Measurements from ENCODE around the gene AMN1.
"Not testable (repeated sequence)": the region's sequence is repeated elsewhere in the genome, so short reads cannot be mapped to it uniquely, and the experiment has no call there.

Gene AMN1

DNA sequence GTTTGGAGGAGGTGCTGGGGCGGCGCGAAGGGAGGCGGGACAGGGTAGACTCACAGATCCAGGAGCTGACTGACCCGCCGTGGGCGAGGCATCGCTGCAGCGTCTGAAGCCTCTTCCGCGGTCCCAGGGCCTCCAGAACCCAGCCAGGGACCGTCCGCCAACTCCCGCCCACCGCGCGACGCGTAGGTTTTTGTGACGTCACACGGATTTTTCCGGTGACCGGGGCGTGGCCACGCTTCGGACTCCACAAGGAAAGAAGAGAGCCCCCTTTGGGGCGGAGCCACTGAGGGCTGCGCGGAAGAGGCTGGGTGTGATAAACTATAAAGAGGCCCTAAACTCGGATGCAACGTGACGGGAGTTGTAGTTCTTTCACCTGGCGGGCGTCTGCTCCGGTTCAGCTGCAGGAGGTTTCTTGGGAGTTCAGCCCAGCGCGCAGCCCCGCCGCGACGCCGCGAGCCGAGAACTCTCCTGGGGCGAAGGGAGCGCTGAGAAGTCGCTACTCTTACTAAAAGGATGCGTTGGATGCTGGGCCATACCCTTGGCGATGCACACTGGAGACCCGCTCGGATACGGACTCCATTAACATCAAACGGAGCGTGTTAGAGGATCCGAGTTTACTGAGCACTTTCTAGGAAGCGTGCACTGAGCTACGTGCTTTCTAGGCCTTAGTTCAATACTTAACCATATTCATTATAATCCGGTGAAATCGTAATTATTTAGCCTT lies at the start of gene AMN1:
Gene AMN1 (minus strand): TSS at position 105 of the 724 bp plus-strand sequence. CDS start 13 bp downstream, at position 92.
- DNase-seq: peak; percentile 100

DNA sequence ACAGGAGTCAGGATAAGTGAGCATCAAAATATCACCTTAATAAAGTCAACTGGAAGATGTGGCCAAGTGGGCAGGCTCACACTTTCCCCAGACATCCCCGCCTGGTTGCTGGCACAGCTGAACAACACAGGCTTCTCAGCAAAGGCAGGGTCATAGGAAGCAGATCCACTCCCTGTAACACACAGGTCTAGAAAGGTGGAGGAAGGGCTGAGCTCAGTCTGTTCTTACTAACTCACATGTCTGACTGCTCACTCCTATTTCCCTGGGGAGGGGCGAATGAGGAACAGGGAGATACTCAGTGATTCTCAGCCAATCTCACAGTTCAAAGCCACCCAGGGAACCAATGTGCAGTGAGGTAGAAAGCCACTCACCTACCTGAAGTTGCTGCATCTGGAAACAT lies 45.0 kb upstream of the AMN1 start:
- no peak for DNase-seq

DNA sequence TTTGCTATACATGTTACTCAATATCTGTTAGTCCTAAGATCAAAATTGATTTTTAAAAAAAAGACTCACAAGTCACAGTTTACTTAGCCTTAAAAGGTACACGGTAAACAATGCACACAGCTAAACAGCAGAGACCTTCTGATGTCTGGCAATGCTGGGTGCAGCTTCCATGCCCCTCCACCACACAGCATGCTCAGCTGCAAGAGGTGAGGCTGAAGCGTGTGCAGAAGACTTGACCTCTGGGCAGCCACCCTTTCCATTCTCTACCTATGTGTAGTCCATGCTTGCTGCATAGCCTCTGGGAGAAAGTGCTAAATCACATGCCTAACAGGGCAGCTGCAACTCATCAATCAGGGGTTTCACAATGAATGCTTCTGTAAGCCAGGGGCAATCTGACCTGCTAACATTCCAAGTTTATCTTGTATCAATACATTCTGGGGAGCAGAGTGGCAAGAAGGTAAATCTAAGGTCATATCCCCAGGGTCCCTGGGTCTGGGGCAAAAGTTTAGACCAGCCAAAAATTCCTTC lies 44.5 kb upstream of the AMN1 start:
- DNase-seq: no peak

DNA sequence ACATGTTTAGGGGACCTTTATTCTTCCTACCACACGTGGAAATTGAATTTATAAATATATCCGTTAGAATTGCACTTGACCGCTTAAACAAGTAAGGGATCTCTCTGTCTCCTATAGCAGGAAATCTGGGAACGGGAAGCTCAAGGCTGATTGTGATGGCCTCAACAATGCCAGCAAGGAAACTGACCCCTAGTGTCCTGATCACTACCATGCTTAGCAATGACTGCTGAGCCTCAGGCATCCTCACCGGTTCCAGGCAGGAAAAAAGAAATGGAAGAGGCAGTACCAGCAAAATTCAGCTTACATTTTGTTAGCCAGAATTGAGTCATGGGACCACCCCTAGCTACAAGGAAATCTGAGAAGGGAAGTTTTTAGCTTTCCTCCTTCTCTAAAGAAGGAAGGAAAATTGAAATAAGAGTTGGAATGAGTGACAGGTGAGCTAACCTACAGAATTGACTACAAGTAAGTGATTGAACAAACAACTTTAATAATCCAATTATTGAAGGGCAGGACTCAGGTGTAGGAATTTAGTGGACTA lies 43.9 kb upstream of the AMN1 start:
- DNase-seq: no peak

DNA sequence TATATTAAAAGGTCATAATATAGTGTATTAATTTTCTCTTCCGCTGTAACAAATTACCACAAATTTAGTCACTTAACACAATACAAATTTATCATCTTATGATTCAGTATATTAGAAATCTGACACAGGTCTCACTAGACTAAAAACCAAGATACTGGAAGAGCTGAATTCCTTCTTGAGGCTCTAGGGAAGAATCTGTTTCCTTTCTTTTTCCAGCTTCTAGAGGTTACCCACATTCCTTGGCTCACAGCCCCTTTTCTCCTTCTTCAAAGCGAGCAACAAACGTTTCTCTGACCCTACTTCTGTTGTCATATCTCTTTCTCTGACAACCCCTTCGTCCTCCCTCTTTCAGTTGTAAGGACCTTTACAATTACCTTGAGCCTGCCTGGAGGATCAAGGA lies 43.4 kb upstream of the AMN1 start:
- DNase-seq: no peak

DNA sequence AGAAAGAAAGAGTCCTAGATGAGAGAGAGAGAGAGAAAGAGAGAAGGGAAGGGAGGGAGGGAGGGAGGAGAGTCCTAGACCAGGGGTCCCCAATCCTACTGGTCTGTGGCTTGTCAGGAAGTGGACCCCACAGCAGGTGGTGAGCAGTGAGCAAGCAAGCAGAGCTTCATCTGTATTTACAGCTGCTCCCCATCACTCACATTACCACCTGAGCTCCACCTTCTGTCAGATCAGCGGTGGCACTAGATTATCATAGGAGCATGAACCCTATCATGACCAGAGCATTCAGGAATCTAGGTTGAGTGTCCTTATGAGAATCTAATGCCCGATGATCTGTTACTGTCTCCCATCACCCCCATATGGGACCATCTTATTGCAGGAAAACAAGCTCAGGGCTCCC lies 39.2 kb upstream of the AMN1 start:
- DNase-seq: no peak

DNA sequence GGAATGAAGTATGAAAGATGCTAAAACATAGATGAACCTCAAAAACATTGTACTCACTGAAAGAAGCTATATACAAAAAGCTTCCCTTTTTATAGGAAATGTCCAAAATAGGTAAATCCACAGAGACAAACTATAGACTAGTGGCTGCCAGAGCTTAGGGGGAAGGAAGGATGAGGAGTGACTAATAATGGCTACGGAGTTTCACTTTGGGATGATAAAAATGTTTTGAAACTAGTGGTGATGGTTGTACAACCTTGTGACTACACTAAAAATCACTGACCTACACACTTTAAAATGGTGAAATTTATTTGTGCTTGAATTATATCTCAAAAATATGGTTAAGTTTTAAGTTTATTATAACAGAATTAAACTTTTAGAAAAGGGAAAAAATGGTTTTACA lies 37.1 kb upstream of the AMN1 start:
- DNase-seq: no peak

DNA sequence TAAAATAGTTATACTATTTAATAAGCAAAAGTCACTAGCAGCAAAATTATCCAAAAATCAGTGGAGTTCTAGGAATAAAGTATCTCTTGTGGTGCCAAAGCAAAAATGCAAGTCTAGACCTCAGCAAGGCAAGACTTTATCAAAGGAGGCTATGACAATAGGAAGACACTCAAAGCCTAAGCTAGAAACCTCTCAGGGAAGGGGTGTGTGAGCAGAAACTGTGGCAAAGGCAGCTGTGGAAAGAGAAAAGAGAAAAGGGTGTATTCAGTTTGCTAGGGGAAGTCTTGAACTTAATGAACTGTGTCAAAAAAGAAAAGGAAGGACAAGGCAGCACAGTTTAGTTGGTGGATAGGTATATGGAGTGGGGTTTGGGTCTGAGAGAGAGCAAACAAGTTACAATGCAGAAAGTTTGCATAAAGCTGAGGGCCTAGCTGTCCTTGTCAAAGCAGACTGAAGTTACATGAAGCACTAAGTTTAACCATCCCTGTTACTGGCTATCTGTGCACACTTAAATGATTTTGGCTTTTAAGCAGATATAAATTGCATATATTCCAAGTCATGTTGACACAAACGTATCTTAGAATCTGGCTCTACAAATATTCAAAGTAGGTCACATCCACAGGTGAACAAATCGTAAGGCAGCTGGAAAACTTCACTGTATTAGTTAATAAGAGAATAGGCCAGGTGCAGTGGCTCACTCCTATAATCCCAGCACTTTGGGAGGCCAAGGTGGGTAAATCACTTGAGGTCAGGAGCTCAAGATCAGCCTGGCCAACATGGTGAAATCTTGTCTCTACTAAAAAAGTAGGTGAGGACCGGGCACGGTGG lies 31.0 kb upstream of the AMN1 start:
- no peak for DNase-seq

DNA sequence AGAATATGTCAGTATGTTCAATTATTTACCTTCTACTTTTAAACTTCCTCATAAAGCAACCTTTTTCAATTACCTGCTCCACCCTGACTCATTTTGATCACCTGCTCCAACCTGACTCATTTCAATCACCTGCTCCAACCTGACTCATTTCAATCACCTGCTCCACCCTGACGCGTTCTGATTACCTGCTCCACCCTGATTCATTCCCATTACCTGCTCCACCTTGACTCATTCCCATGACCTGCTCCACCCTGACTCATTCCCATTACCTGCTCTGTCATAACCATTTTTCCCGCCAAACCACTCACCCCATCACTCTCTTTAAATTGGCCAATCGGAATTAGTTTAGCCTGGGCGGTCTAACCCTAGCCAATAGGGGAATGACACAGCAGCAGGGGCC lies 29.5 kb upstream of the AMN1 start:
- DNase-seq: not testable (repeated sequence)

DNA sequence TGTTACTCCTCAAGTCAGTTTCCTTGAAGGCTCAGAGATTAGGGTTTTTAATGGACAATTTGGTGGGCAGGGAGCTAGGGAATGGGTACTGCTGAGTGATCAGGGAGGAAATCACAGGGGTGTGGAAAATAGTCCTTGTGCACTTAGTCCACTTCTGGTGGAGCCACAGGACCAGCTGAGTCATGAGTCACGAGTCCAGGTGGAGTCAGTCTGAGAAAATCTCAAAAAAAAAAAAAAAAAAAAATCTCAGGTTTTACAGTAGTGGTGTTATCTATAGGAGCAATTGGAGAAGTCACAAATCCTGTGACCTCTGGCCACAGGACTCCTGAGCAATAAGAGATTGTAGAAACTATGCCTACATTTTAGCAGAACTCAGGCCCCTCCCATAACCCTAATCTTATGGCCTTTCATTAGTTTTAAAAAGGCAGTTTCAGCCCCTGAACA lies 28.2 kb upstream of the AMN1 start:
- DNase-seq: no peak

DNA sequence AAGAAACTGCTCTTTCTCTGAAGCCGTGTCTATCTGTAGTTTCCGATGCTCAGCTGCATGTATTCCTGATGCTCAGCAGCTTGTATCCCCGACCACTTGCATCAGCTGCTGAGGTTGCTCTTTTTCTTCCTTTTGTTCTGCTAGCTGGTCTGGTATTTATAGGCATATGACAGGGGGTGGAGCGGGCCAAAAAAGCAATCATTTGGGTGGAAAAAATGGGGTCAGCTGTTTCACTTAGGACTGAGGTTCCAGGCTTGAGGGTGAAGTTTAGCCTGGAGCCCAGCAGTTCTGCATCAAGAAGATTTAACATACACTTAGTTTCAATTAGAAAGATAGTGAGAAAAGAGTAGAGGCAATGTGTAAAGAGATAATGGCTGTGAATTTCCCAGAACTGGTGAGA lies 23.6 kb upstream of the AMN1 start:
- no peak for DNase-seq

DNA sequence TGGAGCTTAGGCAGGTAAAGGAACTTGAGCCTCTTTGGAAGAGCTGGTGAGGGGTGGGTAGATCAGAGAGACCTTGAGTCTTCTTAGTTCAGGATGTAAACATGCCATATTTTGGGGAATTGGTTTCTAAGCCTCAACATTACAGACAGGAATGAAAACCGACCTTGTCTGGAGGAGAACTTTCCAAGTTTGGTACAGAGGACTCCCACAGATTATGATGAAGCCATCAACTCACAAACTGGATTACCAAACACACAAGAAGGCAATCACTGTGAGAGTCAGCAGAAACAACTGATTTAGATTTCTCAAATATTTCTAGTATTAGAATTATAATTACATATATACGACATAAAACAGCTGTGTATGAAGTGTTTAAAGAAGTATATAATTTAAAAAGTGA lies 22.3 kb upstream of the AMN1 start:
- DNase-seq: no peak

DNA sequence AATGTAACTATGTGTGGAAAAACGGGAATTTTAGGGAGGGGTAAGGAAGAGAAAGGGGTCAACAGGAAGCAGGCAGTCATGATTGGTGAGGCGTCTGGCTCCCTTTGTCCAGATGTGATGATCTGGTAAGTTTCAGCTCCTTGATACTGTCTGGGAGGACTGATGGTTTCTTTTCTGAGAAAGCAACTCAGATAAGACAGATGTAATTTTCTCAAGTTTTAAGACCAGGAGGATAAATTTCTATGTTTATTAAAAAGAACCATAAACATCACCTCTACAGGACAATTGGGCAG lies 21.9 kb upstream of the AMN1 start:
- DNase-seq: no peak

DNA sequence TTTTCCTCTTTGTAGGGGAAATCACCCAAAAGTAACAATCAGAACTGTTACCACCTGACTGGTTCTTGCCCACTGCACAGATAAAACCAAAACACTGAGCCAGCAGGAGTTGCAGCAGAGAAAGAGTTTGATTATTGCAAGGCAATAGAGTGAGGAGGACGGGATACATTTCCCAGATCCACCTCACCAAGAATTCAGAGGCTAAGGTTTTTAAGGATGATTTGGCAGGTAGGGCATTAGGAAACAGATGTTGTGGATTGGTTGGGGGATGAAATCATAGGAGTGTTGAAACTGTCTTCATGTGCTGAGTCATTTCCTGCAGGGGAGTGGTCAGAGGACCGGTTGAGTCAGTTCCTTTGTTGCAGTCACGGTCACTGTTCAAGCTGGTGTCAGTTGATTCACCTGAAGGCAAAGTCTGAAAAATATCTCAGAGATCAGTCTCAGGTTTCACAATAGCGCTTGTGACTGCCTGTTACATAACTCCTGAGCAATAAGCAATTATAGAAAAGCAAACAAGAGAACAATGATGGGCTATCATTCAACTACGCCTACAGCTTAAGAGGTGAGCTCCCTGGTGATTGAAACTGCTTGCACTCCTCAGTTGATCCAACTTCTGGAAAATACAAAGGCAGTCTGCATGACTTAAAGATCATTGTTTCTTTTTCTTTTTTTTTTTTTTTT lies 20.3 kb upstream of the AMN1 start:
- peak; percentile 63 for DNase-seq

DNA sequence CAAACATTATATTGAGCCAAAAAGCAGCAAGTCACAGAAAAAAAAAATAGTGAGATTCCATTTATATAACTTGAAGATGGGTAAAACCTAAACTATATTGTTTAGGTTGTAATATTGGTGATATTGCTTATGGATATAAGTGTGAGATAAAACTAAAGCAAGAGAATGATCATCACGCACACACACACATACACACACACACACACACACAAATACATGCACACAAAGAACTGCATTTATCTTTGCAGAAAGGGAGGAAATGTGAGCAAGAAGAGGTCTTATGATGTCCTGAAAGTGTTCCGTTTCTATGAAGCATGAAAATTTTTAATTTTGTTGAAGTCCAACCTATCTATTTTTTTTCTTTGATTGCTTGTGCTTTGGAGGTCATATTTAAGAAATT lies 16.4 kb upstream of the AMN1 start:
- no peak for DNase-seq

DNA sequence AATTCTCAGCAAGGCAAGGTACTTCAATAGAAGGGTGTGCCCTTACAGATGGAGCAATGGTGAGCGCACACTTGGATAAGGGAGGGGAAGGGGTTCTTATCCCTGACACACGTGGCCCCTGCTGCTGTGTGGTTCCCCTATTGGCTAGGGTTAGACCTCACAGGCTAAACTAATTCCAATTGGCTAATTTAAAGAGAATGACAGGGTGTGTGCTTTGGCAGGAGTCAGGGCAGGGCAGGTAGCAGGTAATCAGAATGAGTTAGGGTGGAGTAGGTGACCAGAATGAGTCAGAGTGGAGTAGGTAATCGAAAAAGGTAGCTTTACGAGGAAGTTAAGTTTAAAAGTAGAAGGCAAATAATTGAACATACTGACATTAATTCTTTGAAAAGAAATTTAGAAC lies 15.5 kb upstream of the AMN1 start:
- not testable (repeated sequence) for DNase-seq

DNA sequence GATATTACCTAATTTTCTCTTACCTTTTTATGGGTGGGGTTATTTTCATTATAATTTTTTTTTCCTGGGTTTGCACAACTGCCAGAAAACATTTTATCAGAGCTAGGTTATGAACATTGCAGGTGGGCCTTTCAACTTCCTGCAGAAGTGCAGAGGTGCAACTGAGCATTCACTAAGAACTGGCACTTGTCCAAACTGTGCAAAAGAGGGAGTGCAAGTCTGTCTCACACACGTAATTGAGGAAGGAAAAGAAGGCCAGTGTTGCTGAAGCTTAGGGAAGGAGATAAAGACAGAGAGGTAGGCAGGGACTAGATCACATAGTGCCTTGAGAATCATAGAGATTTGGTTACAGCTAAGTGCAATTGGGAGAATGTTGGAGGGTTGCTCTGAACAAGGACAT lies 14.1 kb upstream of the AMN1 start:
- peak; percentile 23 for DNase-seq

DNA sequence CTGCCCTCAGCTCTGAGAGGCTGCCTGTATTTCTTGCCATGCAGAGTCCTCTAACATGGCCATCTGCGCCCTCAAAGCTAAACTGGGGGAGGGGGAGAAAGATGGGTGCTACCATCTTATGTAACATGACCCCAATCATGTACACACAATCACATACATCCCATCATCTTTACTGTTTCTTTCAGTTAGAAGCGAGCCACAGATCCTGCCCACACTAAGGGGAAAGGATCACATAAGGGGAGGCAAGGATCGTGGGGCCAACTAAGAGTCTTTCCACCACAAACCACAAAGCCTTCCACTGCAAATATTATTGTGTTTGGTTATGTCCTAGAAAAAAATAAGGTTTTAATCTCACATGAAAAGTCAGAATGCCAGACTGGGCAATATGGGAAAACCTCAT lies 11.8 kb upstream of the AMN1 start:
- DNase-seq: no peak

DNA sequence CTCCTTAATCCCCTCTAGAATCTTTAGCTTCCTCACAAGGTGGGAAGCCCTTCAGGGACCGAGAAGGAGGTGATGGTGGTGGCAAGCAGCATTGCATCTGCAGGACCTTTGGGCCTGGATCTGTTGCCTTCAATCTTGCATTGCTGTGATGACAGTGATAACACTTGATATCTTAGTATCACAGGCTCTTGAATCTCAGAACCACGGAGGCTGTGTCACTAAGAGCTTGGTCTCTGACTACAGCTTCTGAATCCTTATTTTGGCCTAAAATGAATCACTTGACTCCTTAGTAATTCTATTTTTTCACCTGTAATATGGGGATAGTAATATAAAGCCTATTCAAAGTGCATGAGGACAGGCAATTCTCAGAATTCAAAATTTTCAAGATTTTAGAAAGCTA lies 8.9 kb upstream of the AMN1 start:
- DNase-seq: no peak

DNA sequence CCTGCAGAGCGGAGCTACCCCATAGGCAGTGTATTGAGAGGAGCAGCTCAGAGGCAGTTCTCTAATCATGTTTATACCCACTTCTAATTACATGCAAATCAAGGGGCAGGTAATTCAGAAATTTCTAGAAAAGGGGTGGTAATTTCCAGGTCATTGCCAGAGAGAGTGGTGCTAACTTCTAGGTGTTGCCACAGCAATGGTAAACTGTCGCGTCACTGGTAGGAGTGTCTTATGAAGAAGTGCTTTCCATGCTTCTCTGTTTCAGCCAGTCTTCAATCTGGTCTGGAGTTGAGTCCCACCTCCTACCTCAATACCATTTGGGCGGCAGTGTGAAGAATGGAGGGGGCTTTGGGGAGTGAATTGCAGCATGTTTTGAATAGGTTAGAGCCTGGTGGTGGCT lies 8.5 kb upstream of the AMN1 start:
- DNase-seq: peak; percentile 21

DNA sequence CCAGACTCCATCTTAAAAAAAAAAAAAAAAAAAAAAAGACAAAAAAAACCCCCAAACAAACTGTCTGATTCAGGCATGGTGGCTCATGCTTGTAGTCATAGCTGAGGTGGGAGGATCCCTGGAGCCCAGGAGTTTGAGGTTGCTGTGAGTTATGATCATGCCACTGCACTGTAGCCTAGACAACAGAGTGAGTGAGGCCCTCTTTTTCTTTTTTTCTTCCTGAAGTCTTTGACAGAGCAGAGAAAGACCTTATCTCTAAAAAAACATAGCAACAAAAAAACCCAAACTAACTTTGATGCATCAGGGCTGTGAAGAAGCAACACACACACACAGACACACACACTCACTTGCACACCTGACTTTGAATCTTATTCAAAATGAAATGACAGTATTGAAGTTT lies 7.7 kb upstream of the AMN1 start:
- peak; percentile 78 for DNase-seq

DNA sequence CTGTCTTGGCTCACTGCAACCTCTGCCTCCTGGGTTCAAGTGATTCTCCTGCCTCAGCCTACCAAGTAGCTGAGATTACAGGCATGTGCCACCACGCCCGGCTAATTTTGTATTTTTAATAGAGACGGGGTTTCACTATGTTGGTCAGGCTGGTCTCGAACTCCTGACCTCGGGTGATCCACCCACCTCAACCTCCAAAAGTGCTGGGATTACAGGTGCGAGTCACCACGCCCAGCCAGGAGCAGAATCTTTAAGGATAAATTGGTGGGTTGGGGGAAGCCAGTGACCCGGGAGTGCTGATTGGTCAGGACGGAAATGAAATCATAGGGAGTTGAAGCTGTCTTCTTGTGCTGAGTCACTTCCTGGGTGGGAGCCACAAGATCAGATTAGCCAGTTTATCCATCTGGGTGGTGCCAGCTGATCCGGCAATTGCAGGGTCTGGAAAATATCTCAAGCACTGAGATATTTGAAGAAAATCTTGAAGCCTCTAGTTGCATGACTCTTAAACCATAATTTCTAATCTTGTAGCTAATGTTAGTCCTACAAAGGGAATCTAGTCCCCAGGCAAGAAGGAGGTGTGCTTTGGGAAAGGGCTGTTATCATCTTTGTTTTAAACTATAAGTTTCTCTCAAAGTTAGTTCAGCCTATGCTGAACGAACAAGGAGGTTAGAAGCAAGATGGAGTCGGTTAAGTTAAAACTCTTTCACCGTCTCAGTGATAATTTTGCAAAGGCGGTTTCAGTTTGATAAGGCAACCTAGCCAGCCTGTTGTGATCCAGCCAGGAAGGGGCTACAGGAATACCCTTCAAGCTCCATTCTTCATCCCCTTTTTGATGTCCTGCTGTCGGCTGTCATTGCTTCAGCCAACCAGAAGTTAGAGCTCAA lies 5.0 kb upstream of the AMN1 start:
- peak; percentile 46 for DNase-seq
